Rectal smooth muscle tissue (tissue), 1 donor: ENCODE measurements around the gene SEL1L3.
A peak's percentile ranks its signal among the peaks of the same experiment; 100 is the strongest.

ENCODE experiments used
- H3K27ac ChIP-seq: one replicate; pipeline ENCODE4 v1.7.0; 2013; ENCODE audit warnings: low read depth, low read length, inconsistent platforms
- H3K27me3 ChIP-seq: one replicate; pipeline ENCODE4 v1.7.0; 2013; ENCODE audit warnings: low read length; ENCODE audit not compliant: control insufficient read depth, insufficient read depth
- H3K36me3 ChIP-seq: one replicate; pipeline ENCODE4 v1.7.0; 2013; ENCODE audit warnings: low read length; ENCODE audit not compliant: control insufficient read depth, insufficient read depth
- H3K4me1 ChIP-seq: one replicate; pipeline ENCODE4 v1.7.0; 2013; ENCODE audit warnings: low read length; ENCODE audit not compliant: control insufficient read depth, insufficient read depth
- H3K4me3 ChIP-seq: one replicate; pipeline ENCODE4 v1.7.0; 2013; ENCODE audit warnings: low read length
- H3K9ac ChIP-seq: one replicate; pipeline ENCODE4 v1.7.0; 2013; ENCODE audit warnings: low read length

The SEL1L3 gene

DNA sequence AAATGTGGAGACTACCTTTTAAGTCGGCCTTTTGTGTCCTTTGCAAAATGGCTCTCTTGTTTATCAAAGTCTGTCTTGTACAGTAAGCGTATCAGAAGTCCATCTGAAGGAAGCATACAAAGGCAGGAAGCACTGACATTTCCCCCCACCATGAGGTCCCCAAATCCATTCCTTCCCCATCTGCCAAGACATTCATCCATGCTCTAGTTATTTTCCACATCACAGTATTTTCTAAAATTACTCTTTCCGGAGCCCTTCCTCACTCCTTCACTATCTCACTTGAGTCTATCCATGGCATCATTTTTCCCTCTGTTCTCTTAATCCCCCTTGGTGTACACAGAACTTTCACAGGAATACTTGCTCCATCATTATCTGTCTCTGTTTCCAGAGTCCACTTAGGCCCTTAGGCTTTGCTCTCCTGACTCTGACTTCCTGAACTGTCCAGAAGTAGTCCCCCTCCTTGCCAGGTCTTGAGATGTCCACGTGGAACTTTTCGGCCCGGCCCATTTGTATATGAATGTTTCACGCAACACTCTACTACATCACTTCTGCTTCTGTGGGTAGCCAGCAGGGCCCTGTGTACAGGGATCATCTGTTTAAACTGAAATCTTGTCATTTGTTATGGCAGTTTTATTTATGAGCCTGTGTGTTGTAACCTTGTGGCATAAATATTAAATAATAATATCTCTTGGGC is 2.1 kb downstream of the SEL1L3 start:
- Histone ChIP-seq H3K27ac (no peak overlapping the region), H3K27me3 (no peaks in the 10 kb centered on the region), H3K4me1 (peaks cover 2% of the 10 kb centered on the region), H3K4me3 (no peak overlapping the region), H3K9ac (no peak overlapping the region), H3K36me3 (no peaks in the 10 kb centered on the region)

DNA sequence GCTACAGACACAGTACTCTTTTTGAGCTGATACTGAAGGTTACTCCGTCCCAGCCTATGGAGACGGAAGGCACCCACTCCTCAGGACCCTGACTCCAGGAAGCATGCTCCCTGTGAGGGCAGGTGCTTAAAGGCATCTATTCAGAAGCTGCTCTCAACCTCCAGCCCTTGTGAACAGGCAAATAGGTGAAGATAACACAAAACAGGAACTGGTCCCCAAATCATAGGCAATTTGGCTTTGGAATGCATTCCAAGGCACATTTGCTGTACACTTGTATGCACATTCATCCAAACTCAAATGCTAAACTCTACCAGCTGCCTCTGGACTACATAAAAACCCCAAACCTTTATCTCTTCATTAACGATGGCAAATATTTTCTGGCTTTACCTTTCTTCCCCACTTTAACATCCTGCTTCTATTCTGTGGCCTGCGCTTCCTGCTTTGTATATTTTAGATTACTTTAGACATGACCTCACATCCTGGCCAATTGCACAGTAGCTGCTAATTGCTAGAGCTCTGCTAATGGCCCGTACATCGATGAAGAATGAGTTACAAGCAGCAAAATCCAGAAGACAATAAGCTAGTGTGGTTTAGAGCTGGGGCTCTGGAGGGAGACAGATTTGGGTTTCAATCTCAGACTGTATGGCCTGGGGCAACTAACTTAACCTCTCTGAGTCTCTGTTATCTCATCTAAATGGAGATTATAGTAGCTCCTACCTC is 3.2 kb downstream of the SEL1L3 start:
- Histone ChIP-seq H3K9ac (no peak overlapping the region), H3K27me3 (no peaks in the 10 kb centered on the region), H3K4me3 (no peak overlapping the region), H3K36me3 (no peaks in the 10 kb centered on the region), H3K27ac (no peak overlapping the region), H3K4me1 (peaks cover 2% of the 10 kb centered on the region)

DNA sequence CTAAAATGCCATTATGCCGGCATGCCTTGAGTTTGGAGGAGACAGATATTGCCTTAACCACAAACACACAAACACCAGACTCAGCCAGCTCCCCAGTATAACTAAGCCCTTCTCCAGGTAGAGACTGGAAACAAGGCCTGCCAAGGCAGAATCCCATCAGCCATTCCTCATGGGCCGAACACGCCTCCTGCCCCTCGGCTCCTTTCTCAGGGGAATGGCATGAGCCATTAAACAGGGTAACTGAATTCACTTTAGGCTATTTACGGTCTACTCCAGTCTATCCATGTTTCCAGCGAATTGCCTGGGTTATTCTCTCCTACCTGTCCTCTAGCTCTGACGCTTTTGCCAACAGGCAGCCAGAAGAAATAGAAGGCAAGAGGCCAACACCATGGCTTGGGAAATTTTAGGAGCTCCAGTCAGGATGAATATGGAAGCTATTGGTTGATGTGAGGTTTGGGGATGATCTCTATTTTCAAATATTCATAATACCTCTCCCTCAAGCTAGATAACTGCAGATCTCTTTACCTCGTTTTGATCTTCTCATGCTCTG is 4.9 kb downstream of the SEL1L3 start:
- H3K4me3 ChIP-seq = no peak overlapping the region
- H3K9ac ChIP-seq = no peak overlapping the region
- H3K4me1 ChIP-seq = peaks cover 2% of the 10 kb centered on the region
- H3K36me3 ChIP-seq = no peaks in the 10 kb centered on the region
- H3K27ac ChIP-seq = no peak overlapping the region
- no peaks in the 10 kb centered on the region for H3K27me3 ChIP-seq

DNA sequence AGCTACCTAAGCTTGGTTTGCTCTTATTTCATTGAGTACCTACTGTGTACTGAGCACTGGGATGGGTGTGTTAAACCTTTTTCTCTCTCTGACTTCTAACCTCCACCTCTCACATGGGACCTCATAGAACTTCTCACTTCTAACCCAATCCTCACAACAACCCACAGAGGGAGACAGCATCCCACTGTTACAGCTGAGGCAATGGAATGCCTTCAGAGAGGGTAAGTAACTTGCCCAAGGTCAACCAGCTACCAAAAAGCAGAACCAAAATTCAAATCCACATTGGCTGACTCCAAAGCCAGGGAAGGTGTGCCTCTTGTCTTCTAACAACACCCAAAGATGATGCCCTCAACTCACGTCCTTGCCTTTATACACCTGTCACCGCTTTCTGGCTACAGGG is 5.4 kb downstream of the SEL1L3 start:
- peaks cover 2% of the 10 kb centered on the region for H3K4me1 ChIP-seq
- no peak overlapping the region for H3K27ac ChIP-seq

DNA sequence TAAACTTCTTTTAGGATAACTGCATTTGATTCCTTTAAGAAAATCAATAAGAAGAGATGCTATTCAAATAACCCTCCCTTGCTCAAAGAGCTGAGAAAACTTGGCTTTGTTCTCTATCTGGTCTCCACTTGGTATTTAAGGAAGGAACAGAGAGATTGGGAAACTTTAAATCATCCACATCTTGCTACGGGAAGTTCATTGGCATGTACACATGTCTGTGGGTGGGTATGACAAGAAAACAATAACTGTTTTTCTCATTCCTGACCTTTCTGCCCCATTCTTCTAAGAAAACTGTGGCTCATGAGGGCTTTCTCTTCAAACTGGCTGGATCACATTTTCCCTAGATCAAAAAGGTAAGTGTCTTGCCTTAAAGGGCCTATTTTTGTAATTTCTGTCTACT is 6.0 kb downstream of the SEL1L3 start:
- Histone ChIP-seq H3K4me1 (peaks cover 2% of the 10 kb centered on the region), H3K9ac (no peak overlapping the region), H3K27ac (no peak overlapping the region), H3K4me3 (no peak overlapping the region), H3K27me3 (no peaks in the 10 kb centered on the region), H3K36me3 (no peaks in the 10 kb centered on the region)

More for the DNA sequence above, 5.4 kb downstream of the SEL1L3 start:
- Histone ChIP-seq H3K9ac (no peak overlapping the region), H3K4me3 (no peak overlapping the region), H3K36me3 (no peaks in the 10 kb centered on the region), H3K27me3 (no peaks in the 10 kb centered on the region)

DNA sequence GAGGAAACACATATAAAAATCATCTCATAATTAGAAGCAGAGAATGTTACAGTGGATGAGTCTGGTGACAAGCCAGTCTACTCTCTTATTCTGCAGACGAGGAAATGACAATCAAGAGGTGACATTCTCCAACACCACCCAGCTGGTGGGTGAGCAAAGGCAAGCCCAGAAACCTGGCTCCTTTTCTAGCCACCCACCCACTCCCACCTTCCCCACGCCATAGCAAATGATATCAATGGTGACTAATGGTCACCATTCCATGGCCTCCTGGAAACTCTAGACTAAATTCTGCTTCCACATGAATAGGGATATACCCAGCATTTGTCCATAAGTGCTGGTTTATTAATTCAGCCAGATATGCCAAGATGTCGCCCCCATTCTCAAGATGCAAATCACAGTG is 10.7 kb downstream of the SEL1L3 start:
- no peak overlapping the region for H3K4me3 ChIP-seq
- no peaks in the 10 kb centered on the region for H3K27me3 ChIP-seq
- no peak overlapping the region for H3K9ac ChIP-seq
- H3K27ac ChIP-seq = no peak overlapping the region
- no peaks in the 10 kb centered on the region for H3K4me1 ChIP-seq
- H3K36me3 ChIP-seq = no peaks in the 10 kb centered on the region

DNA sequence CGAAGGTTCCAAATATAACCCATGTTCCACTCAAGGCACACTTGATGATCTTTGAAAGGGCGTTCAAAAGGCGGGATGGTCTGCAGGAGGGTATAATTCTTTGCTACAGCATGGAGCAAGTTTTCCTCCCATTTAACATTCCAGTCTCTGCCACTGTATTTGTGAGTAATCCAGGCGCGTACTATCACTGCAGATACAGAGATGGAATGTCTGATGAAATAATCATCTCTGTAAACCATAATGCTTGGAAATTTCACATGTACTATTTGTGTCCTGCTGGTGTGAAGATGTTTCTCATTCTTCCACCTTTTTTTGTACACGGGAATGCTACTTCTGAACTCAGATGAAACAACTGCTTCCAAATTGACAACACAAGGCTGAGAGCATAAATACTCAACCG is 15.5 kb downstream of the SEL1L3 start:
- Histone ChIP-seq H3K36me3 (peaks cover 2% of the 10 kb centered on the region), H3K27me3 (no peaks in the 10 kb centered on the region), H3K9ac (no peak overlapping the region), H3K27ac (no peak overlapping the region), H3K4me1 (no peaks in the 10 kb centered on the region), H3K4me3 (no peak overlapping the region)

DNA sequence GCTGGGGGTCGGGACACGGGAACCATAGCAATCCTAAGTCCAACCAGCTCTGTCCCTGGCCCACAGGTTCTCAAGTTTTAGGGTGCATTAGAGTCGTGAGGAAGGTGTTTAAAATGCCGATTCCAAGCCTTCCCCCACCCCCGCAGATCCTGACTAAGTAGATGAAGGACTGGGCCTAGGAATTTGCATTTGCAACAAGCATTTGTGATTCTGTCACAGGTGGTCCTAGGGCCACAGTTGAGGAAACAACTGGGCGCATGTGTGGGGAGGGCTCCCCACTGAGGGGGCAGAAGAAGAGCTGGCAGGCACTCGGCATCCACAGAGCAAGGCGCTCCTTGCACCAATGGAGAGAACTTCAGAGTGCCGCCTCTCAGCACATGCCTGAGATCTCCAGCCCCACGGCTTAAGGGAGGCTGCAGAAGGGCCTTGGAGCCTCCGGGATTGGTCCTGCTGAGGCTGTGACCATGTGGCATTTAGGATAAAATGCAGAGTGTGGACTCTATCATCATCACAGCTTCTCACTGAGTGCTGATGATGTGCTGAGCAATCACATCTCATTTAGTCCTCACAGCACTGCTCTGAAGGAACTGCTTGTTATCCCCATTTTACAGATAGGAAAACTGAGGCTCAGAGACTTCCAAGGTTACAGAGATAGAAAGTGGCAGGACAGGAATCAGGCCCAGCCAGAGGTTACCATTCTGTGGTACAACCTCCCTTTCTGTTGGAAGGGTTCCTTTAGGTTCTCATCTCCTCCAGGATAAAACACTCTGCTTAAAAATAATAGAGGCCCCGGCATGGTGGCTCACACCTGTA is 16.7 kb downstream of the SEL1L3 start:
- peaks cover 2% of the 10 kb centered on the region for H3K36me3 ChIP-seq
- no peaks in the 10 kb centered on the region for H3K4me1 ChIP-seq

DNA sequence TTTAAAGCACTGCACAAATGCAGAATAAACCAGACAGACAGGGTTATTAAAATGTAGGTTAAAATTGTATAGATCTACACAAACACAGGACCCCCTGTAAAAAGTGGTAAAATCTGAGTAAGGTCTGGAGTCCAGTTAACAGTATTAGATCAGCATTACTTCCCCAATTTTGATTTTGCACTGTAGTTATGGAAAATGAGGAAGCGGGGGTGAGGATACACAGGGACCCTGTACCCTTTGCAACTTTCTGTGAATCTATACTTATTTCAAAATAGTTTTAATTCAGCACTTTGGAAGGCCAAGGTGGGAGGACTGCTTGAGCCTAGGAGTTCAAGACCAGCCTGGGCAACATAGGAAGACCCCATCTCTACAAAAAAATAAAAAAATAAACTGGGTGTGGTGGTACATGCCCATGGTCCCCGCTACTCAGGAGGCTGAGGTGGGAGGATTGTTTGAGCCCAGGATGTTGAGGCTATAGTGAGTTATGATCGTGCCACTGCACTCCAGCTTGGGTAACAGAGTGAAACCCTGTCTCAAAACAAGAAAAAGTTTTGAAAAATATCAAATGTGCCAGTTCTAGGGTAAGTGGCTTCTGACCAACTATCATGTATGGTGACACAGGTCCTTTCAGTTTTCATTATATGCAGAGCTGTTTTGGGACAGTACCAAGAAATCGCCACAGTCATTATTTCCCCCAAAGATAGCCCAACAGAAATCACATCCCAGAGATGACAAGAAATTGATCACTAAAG is 17.7 kb downstream of the SEL1L3 start:
- no peaks in the 10 kb centered on the region for H3K27me3 ChIP-seq
- no peak overlapping the region for H3K27ac ChIP-seq
- no peak overlapping the region for H3K9ac ChIP-seq
- no peak overlapping the region for H3K4me3 ChIP-seq
- H3K36me3 ChIP-seq = peaks cover 2% of the 10 kb centered on the region
- H3K4me1 ChIP-seq = no peaks in the 10 kb centered on the region

More for the DNA sequence above, 16.7 kb downstream of the SEL1L3 start:
- Histone ChIP-seq H3K27ac (no peak overlapping the region), H3K27me3 (no peaks in the 10 kb centered on the region), H3K9ac (no peak overlapping the region), H3K4me3 (no peak overlapping the region)

DNA sequence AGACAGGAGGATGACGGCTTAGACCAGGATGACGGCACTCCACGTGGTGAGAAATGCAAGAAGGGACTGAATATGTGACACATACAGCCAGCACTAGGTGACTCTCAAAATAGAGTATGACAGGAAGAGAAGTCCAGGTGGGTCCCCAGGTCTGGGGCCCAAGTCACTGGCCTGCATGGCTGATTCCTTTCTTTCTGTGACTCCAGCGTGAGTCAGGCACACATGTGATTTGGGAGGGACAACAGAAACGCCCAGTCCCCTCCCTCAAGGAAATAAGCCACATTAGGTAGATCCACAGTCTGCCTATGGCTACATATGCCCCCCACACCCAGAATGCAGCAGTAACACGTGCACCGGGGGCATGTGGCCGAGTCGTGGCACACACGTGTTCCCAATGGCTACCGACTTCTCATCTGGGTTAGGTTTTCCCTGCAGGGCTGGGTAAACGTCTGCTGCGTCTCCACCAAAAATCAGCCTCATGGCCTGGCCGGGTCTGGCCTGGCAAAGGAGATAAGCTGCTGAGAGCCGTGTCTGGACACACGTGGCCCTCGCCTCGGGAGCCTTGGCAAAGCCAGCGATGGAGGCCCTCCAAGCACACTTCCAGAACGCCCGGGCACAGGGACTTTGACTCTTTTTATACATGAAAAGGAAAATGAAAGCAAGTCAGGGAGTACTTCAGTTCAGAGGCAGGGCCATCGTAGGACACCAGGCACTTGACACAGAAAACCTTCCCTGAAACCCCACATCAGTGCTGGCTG is 19.3 kb downstream of the SEL1L3 start:
- Histone ChIP-seq H3K27me3 (no peaks in the 10 kb centered on the region), H3K4me1 (no peaks in the 10 kb centered on the region), H3K4me3 (peak overlapping the region; percentile 47), H3K27ac (no peak overlapping the region), H3K36me3 (peaks cover 2% of the 10 kb centered on the region), H3K9ac (no peak overlapping the region)

DNA sequence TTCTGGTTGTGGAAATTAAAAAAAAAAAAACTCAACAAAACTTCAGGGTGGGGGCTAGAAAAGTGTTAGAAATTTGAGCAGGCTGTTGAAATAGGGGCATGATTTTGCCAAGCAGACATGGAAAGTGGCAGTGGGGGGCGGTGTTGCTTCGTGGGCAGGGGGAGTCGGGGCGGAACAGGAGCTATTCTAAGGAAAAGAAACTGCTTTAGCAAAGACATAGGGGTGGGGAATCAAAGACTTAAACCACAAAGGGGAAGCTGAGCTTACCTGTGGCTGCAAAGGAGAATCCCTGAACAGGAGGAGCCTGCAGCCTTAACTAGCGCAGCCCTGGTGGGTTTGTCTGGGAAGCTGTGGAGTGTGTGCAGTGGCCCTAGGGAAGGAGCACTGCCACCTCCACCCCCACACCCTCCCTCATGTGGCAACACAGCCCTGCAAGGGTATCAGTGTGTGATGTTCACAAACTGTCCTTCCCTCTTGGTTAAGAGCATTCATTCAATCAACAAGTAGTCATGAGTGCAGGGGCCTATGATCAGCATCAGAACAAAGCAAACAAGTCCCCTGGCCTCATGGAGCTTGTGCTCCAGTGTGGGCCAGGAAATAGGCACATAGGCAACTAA is 20.5 kb downstream of the SEL1L3 start:
- H3K4me3 ChIP-seq = no peak overlapping the region
- H3K27me3 ChIP-seq = no peaks in the 10 kb centered on the region
- no peaks in the 10 kb centered on the region for H3K4me1 ChIP-seq
- no peak overlapping the region for H3K27ac ChIP-seq
- peaks cover 2% of the 10 kb centered on the region for H3K36me3 ChIP-seq
- no peak overlapping the region for H3K9ac ChIP-seq
